Vagina (tissue), 2 donors: ENCODE data around the gene PKDCC.

Experiments used
- POLR2A ChIP-seq, 2 donors: fragments of 450-650 bp; IDR thresholded peaks; one replicate each; pipeline ENCODE4 v1.6.1; 2017; ENCODE audit warnings: antibody characterized with exemption in 2 of 2, mild to moderate bottlenecking in 2 of 2, moderate library complexity in 2 of 2
- POLR2AphosphoS5 ChIP-seq, 2 donors: sonication (generic); formaldehyde crosslinking; IDR thresholded peaks; one replicate each; pipeline ENCODE4 v1.9.0; 2017; ENCODE audit warnings: antibody characterized with exemption in 2 of 2, mild to moderate bottlenecking in 2 of 2, low read depth in 1 of 2; ENCODE audit not compliant: insufficient read depth in 1 of 2

GRCh38 chr2:42098571-42099437, 51.0 kb downstream of the PKDCC start:
- TF ChIP-seq POLR2A (IDR thresholded peaks at IDR 0.05) (no peak), POLR2AphosphoS5 (IDR thresholded peaks at IDR 0.05; ENCODE audit: insufficient read depth in 1 of 2, low read depth in 1 of 2) (peak in 1 of 2 donors; percentile 19)
